ENCODE data around the gene CDC73.

CDC73 gene

GRCh38 chr1:193121616-193122593, at the start of gene CDC73:
Gene CDC73 (plus strand): TSS chr1:193122031. CDS start chr1:193122201, 170 bp downstream.
- DNase-seq = peak; percentile 83 to 99 (median 94)

GRCh38 chr1:193077991-193078390, 43.8 kb upstream of the CDC73 start:
- no peak for DNase-seq

- DNase-seq = no peak
These were observed 42.6 kb upstream of the CDC73 start for GRCh38 chr1:193079187-193079586.

- no peak for DNase-seq
These were observed 38.3 kb upstream of the CDC73 start for GRCh38 chr1:193083365-193084088.

- DNase-seq = no peak
These were observed 36.6 kb upstream of the CDC73 start for GRCh38 chr1:193085263-193085662.

GRCh38 chr1:193086342-193086741, 35.5 kb upstream of the CDC73 start:
- DNase-seq = no peak

GRCh38 chr1:193087893-193088292, 33.9 kb upstream of the CDC73 start:
- DNase-seq = no peak

- DNase-seq = no peak
These were observed 31.0 kb upstream of the CDC73 start for GRCh38 chr1:193090865-193091264.

- no peak for DNase-seq
These were observed 27.7 kb upstream of the CDC73 start for GRCh38 chr1:193094112-193094511.

GRCh38 chr1:193102662-193103061, 19.2 kb upstream of the CDC73 start:
- DNase-seq = no peak

- DNase-seq = peak in 1 of 51 donors; percentile 41
These were observed 17.9 kb upstream of the CDC73 start for GRCh38 chr1:193103759-193104501.

GRCh38 chr1:193104502-193104906, 17.3 kb upstream of the CDC73 start:
- DNase-seq = peak in 31 of 51 donors; percentile 4 to 69 (median 24)

- DNase-seq = peak; percentile 30 to 91 (median 83)
These were observed 16.7 kb upstream of the CDC73 start, which contains the start of gene GLRX2 for GRCh38 chr1:193104907-193105820. Gene GLRX2 (minus strand): TSS chr1:193105414. CDS start chr1:193105382, 32 bp downstream.

- no peak for DNase-seq
These were observed 16.0 kb upstream of the CDC73 start for GRCh38 chr1:193105821-193106177.

- DNase-seq = no peak
These were observed 13.4 kb upstream of the CDC73 start for GRCh38 chr1:193108471-193108870.

- DNase-seq = no peak
These were observed 12.2 kb upstream of the CDC73 start for GRCh38 chr1:193109619-193110018.

- DNase-seq = no peak
These were observed 11.6 kb upstream of the CDC73 start for GRCh38 chr1:193110246-193110645.

GRCh38 chr1:193110864-193111263, 11.0 kb upstream of the CDC73 start:
- no peak for DNase-seq

- DNase-seq = peak in 1 of 51 donors; percentile 15
These were observed 10.2 kb upstream of the CDC73 start for GRCh38 chr1:193111641-193112090.

GRCh38 chr1:193113258-193113991, 8.4 kb upstream of the CDC73 start:
- DNase-seq = no peak

Measured in hypothalamus (tissue), 51 donors.